Kidney (tissue), 14 donors: ENCODE results near the gene DLX5. TPM values are rescaled to one million over a fixed set of nuclear protein-coding genes. Genes with fewer than 3 reads are reported as not detected.

Experiments used
- DNase-seq, 5 donors: peaks; one replicate each; pipeline ENCODE4 v3.0.0-alpha.2; 2013 to 2020
- FAIRE-seq: peaks from 2 replicates; lab custom pipeline; 2012; peaks lifted over from hg19 to GRCh38; lab: Jason Lieb, UNC
- H3K27ac ChIP-seq, 2 donors: one replicate each; pipeline ENCODE4 v1.7.0; 2013; ENCODE audit warnings: low read depth in 2 of 2, low read length in 2 of 2, inconsistent platforms in 1 of 2
- H3K27me3 ChIP-seq: one replicate; pipeline ENCODE4 v1.7.1; 2013; ENCODE audit warnings: low read length, inconsistent platforms; ENCODE audit not compliant: control insufficient read depth, insufficient read depth
- H3K36me3 ChIP-seq, 3 donors: one replicate each; pipeline versions ENCODE4 v1.7.0 to v1.7.1; 2013; ENCODE audit warnings: low read length in 3 of 3, control low read depth in 1 of 3, inconsistent platforms in 1 of 3; ENCODE audit not compliant: insufficient read depth in 3 of 3, control insufficient read depth in 2 of 3
- H3K4me1 ChIP-seq, 3 donors: one replicate each; pipeline versions ENCODE4 v1.7.0 to v1.7.1; 2013; ENCODE audit warnings: low read length in 3 of 3, inconsistent platforms in 1 of 3, low read depth in 1 of 3; ENCODE audit not compliant: control insufficient read depth in 2 of 3, insufficient read depth in 2 of 3
- H3K4me3 ChIP-seq, 3 donors: one replicate each; pipeline versions ENCODE4 v1.7.0 to v1.8.1; 2013; ENCODE audit warnings: low read length in 3 of 3, control low read depth in 1 of 3, inconsistent platforms in 1 of 3
- H3K9ac ChIP-seq, 3 donors: one replicate each; pipeline versions ENCODE4 v1.7.0 to v1.7.1; 2013; ENCODE audit warnings: low read length in 3 of 3, control low read depth in 1 of 3, inconsistent platforms in 1 of 3
- H3K9me3 ChIP-seq, 3 donors: one replicate each; pipeline versions ENCODE4 v1.7.0 to v1.7.1; 2013; ENCODE audit warnings: low read length in 3 of 3, control low read depth in 1 of 3, inconsistent platforms in 1 of 3; ENCODE audit not compliant: control insufficient read depth in 2 of 3, insufficient read depth in 1 of 3
- intact Hi-C: fragments of 100-400 bp; cut with DNase I; formaldehyde crosslinking; loops from one replicate; pipeline ENCODE4 v1.11.1; 2022
- polyA plus RNA-seq: library from polyadenylated mRNA; stranded (reverse); fragments of 350-450 nt; fragmentation: Illumina TruSeq; extraction: RNeasy Lipid Tissue Mini Kit (QIAGEN cat#74804); gene quantifications from one replicate; pipeline ENCODE4 v1.2.3, GENCODE V29; 2014; ENCODE audit warnings: low read depth, low replicate concordance; ENCODE audit not compliant: insufficient read depth
- total RNA-seq: library from RNA; stranded (reverse); fragmentation: NEBNext Ultra II Directional; extraction: Animal tissue kit (Norgen Biotek cat#: 25700); gene quantifications from one replicate; pipeline ENCODE4 v1.2.1, GENCODE V29; 2021
- TF ChIP-seq, protein P1 (sequence below): IDR thresholded peaks from 3 replicates; pipeline ENCODE4 v1.5.1; 2012; ENCODE audit warnings: mild to moderate bottlenecking, moderate library complexity, borderline replicate concordance; ENCODE audit not compliant: insufficient read depth; ENCODE audit errors: extremely low read depth
- donor health status: control.
- donor health status: control.
- donor health status: control.
- donor health status: control.
- donor health status: control.
- donor health status: DM: yes; HTN: yes; CAD: no.
- donor health status: Normal renal cell carcinoma (clear cell type).

DLX5 gene
- total and polyA plus RNA-seq, 2 donors from 2014 or later: 0.82 TPM; not detected in 1

DNA sequence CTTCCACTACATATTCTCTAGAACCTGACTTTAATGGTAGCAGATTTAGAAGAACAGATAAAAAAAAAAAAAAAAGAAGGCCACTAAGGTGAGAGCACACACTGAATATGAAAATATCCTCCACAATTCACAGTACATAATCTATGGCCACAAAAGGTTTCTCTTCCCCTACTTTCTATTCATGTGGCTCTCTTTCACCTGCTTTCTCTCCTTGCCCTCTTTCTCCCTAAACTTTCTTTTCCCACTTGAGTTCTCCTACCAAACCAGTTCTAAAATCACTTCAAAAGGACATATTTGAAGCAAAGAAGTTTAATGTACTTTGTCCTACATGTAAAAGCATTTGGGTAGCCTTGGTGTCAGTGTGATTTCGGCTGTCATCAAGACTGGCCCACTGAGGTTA is 37.7 kb downstream of the DLX5 start:
- Histone ChIP-seq H3K9ac (no peak overlapping the region), H3K4me1 (no peaks in the 10 kb centered on the region), H3K4me3 (no peak overlapping the region), H3K9me3 (no peaks in the 10 kb centered on the region), H3K27ac (no peak overlapping the region), H3K27me3 (peaks cover 50% of the 10 kb centered on the region), H3K36me3 (no peaks in the 10 kb centered on the region)
- FAIRE-seq (no peak), DNase-seq (no peak)
- TF ChIP-seq, protein P1, sequence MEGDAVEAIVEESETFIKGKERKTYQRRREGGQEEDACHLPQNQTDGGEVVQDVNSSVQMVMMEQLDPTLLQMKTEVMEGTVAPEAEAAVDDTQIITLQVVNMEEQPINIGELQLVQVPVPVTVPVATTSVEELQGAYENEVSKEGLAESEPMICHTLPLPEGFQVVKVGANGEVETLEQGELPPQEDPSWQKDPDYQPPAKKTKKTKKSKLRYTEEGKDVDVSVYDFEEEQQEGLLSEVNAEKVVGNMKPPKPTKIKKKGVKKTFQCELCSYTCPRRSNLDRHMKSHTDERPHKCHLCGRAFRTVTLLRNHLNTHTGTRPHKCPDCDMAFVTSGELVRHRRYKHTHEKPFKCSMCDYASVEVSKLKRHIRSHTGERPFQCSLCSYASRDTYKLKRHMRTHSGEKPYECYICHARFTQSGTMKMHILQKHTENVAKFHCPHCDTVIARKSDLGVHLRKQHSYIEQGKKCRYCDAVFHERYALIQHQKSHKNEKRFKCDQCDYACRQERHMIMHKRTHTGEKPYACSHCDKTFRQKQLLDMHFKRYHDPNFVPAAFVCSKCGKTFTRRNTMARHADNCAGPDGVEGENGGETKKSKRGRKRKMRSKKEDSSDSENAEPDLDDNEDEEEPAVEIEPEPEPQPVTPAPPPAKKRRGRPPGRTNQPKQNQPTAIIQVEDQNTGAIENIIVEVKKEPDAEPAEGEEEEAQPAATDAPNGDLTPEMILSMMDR: no peak
- intact Hi-C loops: no loop called here

DNA sequence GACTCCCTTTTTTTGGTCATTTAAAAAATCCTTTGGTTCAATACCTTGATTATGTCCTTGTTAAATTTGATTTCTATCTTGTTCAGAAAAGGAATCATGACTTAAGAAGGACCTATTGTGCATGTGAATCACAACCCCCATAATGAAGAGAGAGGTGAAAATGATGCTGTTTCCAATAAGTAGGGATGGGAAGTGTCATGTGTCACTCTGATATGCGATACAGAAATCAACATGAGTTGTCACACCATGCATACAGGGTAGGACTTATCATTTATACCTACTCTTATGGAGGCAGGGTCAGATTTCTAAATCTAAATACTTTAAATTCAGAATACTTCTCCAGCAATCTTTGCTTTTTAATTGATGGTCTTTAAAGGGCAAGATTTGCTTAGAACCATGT is 38.6 kb downstream of the DLX5 start:
- H3K4me3 ChIP-seq: no peak overlapping the region
- TF ChIP-seq, protein P1: no peak
- no peak for FAIRE-seq

DNA sequence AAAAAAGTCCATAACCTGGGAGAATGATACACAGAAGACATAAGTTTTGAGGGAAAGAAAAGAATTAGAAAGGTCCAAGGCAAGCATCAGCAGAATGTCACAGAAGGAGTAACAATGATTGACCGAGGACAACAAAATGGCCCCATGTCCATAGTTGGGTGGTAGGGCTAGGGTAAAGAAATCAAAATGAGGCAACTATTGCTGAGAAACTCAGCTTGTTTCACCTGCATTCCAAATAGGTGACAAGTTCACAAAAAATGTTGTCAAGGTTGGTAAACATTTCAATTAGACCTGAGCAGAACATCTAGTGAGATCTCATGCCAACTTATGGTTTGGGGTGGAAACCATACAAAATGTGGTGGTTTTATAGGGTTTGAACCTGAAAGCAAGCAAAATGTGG is 42.0 kb downstream of the DLX5 start:
- no peak overlapping the region for H3K4me3 ChIP-seq
- H3K27ac ChIP-seq: no peak overlapping the region
- DNase-seq (no peak), FAIRE-seq (no peak)
- intact Hi-C loops: no loop called here
- no peaks in the 10 kb centered on the region for H3K4me1 ChIP-seq
- no peak overlapping the region for H3K9ac ChIP-seq
- no peaks in the 10 kb centered on the region for H3K9me3 ChIP-seq
- TF ChIP-seq, protein P1: no peak
- peaks cover 13% of the 10 kb centered on the region for H3K27me3 ChIP-seq
- no peaks in the 10 kb centered on the region for H3K36me3 ChIP-seq

More for the DNA sequence above, 38.6 kb downstream of the DLX5 start:
- Histone ChIP-seq H3K27me3 (peaks cover 41% of the 10 kb centered on the region), H3K9ac (no peak overlapping the region), H3K27ac (no peak overlapping the region), H3K4me1 (no peaks in the 10 kb centered on the region), H3K36me3 (no peaks in the 10 kb centered on the region), H3K9me3 (no peaks in the 10 kb centered on the region)
- intact Hi-C loops: no loop called here
- DNase-seq: no peak
